ENCODE data around the gene HSD17B11.

DNA sequence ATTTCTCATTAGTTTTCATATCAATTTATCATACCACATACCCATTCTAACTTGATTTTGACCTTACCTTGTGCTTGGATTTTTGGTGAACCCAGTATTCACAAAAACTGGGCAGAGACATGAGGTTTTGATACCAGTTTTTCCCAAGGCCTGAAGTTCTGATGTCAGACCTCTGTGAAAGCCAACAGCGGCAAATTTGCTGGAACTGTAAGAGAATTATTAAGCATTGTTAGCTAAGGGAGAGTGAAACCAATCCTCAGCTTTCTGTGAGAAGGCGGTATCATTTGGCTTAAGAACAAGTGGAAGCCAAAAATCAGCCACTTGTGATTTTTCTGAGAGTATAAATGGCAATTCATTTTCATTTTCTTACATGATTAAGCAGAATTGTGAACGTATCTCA lies 77.2 kb downstream of the HSD17B11 start:
- TF ChIP-seq POLR2AphosphoS5 (IDR thresholded peaks at IDR 0.05; ENCODE audit: low read depth, low read length): no peak
- no peak for TF ChIP-seq TAF1 (IDR thresholded peaks at IDR 0.05; ENCODE audit: borderline replicate concordance, low read depth, low read length)
- no peak for TF ChIP-seq POLR2A (IDR thresholded peaks at IDR 0.05; ENCODE audit: low read depth, low read length)
